GM12865 (cell line): ENCODE results near the gene KCNH3.

Experiments used
- DNase-seq: peaks from one replicate; pipeline ENCODE4 v3.0.0; 2010; ENCODE audit warnings: low read depth
- H3K4me3 ChIP-seq: 2 replicates; pipeline ENCODE4 v1.5.1; 2011; ENCODE audit warnings: mild to moderate bottlenecking, low read depth, low read length, control low read depth
- TF ChIP-seq, protein P1 (sequence below): IDR thresholded peaks from 2 replicates; pipeline ENCODE4 v1.5.1; 2011; ENCODE audit warnings: low read length, control low read depth, low read depth, inconsistent platforms; ENCODE audit not compliant: insufficient read depth; ENCODE audit errors: missing control alignments

Gene KCNH3

GRCh38 chr12:49552014-49552413, 13.2 kb downstream of the KCNH3 start:
- TF ChIP-seq, protein P1, sequence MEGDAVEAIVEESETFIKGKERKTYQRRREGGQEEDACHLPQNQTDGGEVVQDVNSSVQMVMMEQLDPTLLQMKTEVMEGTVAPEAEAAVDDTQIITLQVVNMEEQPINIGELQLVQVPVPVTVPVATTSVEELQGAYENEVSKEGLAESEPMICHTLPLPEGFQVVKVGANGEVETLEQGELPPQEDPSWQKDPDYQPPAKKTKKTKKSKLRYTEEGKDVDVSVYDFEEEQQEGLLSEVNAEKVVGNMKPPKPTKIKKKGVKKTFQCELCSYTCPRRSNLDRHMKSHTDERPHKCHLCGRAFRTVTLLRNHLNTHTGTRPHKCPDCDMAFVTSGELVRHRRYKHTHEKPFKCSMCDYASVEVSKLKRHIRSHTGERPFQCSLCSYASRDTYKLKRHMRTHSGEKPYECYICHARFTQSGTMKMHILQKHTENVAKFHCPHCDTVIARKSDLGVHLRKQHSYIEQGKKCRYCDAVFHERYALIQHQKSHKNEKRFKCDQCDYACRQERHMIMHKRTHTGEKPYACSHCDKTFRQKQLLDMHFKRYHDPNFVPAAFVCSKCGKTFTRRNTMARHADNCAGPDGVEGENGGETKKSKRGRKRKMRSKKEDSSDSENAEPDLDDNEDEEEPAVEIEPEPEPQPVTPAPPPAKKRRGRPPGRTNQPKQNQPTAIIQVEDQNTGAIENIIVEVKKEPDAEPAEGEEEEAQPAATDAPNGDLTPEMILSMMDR, result no peak
- no peak for DNase-seq
- H3K4me3 ChIP-seq, result no peak overlapping the region

DNA sequence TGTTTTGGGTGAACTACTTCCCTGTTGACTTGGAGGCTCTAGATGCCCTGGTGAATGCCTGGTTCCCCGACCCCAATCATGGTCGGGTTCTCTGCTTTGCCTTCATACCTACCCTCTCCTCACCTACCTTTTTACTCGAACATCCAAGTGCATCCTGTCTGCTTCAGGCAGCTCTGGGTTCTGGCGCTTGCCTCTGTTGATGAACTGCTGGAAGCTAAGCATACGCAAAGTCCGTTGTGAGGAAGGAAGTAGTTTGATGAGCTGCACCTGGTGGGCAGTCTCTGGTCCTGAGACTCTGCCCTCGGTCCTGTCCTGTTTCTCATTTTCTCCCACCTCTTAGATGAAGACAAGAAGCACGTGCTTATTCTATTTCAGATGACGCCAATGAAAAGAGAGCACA, 13.6 kb downstream of the KCNH3 start:
- TF ChIP-seq, protein P1, result no peak
- H3K4me3 ChIP-seq, result no peak overlapping the region
- DNase-seq, result no peak

DNA sequence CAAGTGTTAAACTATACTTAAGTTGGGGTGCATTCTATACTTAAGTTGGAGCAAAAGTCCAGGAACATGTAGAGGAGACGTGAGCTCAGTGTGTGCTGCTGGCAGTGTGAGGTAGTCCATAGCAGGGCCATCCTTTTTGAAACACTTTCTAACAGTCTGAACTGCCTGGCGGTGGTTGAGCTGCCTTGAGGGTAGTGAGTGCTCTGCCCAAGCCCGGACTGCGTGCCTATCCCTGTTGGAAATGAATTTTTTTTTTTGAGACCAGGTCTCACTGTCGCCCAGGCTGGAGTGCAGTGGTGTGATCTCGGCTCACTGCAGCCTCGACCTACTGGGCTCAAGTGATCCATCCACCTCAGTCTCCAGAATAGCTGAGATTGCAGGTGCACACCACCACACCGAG, 14.1 kb downstream of the KCNH3 start:
- H3K4me3 ChIP-seq, result no peak overlapping the region
- TF ChIP-seq, protein P1, result no peak
- no peak for DNase-seq

DNA sequence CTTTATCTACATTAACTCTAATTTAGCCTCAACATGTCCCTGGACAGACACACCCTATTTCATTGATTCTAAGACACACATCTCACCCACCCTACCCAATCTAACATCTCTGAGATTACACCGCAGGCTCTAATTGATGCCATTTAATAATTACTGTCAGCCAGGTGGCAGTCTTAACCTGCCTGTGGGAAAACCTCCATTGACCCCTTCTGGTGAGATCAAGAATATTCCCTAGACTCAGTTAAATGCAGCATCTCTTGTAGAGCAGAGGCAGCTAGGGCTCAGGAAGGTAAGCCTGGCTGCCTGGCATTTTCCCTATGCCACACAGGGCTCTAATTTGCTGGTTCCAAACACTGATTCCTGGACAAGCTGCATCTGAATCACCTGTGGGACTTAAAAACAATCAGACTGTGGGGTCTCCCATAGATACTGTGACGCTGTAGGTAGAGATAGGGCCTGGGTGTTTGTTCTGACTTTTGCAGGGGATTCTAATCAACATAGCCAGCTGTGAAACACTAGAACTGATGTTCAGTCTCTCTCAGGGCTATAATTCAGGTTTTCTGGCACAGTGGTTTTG, 14.8 kb downstream of the KCNH3 start:
- DNase-seq, result peak; percentile 48
- TF ChIP-seq, protein P1, result peak; percentile 41

DNA sequence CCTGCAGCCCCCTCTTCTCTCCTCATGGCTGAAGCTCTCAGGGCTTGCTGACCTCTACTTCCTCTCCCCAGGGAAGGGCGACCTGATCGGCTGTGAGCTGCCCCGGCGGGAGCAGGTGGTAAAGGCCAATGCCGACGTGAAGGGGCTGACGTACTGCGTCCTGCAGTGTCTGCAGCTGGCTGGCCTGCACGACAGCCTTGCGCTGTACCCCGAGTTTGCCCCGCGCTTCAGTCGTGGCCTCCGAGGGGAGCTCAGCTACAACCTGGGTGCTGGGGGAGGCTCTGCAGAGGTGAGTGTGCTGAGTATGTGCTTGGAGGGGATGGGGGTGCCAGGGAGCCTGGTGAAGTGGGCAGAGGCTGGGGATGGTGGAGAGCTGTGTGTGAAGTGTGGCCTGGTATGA, 15.4 kb downstream of the KCNH3 start:
- no peak overlapping the region for H3K4me3 ChIP-seq
- TF ChIP-seq, protein P1, result no peak
- no peak for DNase-seq

More for the DNA sequence above, 14.8 kb downstream of the KCNH3 start:
- H3K4me3 ChIP-seq, result no peak overlapping the region

DNA sequence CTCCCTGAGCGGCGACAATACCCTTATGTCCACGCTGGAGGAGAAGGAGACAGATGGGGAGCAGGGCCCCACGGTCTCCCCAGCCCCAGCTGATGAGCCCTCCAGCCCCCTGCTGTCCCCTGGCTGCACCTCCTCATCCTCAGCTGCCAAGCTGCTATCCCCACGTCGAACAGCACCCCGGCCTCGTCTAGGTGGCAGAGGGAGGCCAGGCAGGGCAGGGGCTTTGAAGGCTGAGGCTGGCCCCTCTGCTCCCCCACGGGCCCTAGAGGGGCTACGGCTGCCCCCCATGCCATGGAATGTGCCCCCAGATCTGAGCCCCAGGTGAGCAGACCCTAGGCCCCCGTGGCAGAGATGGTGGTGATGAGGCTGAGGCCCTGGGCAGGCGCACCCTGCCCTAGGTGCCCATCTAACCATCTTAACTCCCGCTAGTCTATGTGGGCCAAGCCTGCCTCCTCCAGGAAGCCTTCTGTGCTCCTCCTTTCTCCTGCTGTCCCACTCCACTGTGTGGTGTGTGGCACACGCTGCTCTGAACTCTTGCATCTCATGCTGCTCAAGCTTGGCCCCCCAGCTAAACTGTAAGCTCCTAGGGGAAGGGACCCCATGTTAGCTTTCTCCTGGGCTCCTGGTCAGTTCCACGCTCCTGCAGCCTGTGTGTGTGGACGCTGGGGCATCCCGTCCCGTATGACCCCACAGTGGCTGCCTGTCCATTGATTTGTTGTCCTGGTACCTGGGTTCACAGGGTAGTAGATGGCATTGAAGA, 17.0 kb downstream of the KCNH3 start:
- H3K4me3 ChIP-seq, result no peak overlapping the region
- no peak for DNase-seq
- TF ChIP-seq, protein P1, result no peak
